Astrocyte of the cerebellum (primary cell): ENCODE data around the gene OSBPL5.

Experiments
- DNase-seq: peaks from one replicate; pipeline ENCODE4 v3.0.0-alpha.2; 2011; ENCODE audit warnings: low read depth
- H3K4me3 ChIP-seq: 2 replicates; pipeline ENCODE4 v1.5.1; 2011; ENCODE audit warnings: mild to moderate bottlenecking, low read depth, low read length, moderate library complexity
- CTCF ChIP-seq: IDR thresholded peaks from 2 replicates; pipeline ENCODE4 v1.5.1; 2012; ENCODE audit warnings: low read length, low read depth, moderate library complexity, mild to moderate bottlenecking; ENCODE audit errors: missing control alignments
- in situ Hi-C: cut with HindIII; loops from 2 replicates; pipeline ENCODE4 v1.10.0; 2017; ENCODE audit warnings: low sequenced_read_pairs

The OSBPL5 gene

GRCh38 chr11:3149852-3150188 lies 15.3 kb downstream of the OSBPL5 start:
- no peak for DNase-seq
- in situ Hi-C loops = no loop called here
- no peak overlapping the region for H3K4me3 ChIP-seq
- TF ChIP-seq CTCF = no peak

GRCh38 chr11:3148990-3149851 lies 15.9 kb downstream of the OSBPL5 start:
- DNase-seq = no peak
- in situ Hi-C loops = no loop called here
- no peak for TF ChIP-seq CTCF

GRCh38 chr11:3148255-3148989 lies 16.7 kb downstream of the OSBPL5 start:
- no peak for TF ChIP-seq CTCF
- no peak for DNase-seq
- no peak overlapping the region for H3K4me3 ChIP-seq
- in situ Hi-C loops = no loop called here

More at GRCh38 chr11:3148990-3149851, 15.9 kb downstream of the OSBPL5 start:
- H3K4me3 ChIP-seq = no peak overlapping the region

- no peak for DNase-seq
- in situ Hi-C loops = no loop called here
- H3K4me3 ChIP-seq = no peak overlapping the region
- TF ChIP-seq CTCF = no peak
These were observed 17.5 kb downstream of the OSBPL5 start for GRCh38 chr11:3147626-3148025.

GRCh38 chr11:3147257-3147619 lies 17.9 kb downstream of the OSBPL5 start:
- no peak for TF ChIP-seq CTCF
- no peak for DNase-seq
- in situ Hi-C loops = no loop called here
- H3K4me3 ChIP-seq = no peak overlapping the region

GRCh38 chr11:3146612-3147256 lies 18.4 kb downstream of the OSBPL5 start:
- TF ChIP-seq CTCF = no peak
- DNase-seq = peak; percentile 68
- H3K4me3 ChIP-seq = no peak overlapping the region
- in situ Hi-C loops = no loop called here
